ENCODE results near the gene YES1.

- TF ChIP-seq POLR2A (IDR thresholded peaks at IDR 0.05) (no peak), CTCF (IDR thresholded peaks at IDR 0.05) (no peak), POLR2AphosphoS5 (IDR thresholded peaks at IDR 0.05) (no peak)
Observed at GRCh38 chr18:767084-767882, 44.8 kb downstream of the YES1 start.
